ENCODE measurements around the gene ELMOD1. TPM values are rescaled to one million over a fixed set of nuclear protein-coding genes. Genes with fewer than 3 reads are reported as not detected.

ELMOD1 gene
- total and polyA plus RNA-seq, 9 donors: 0.17 to 0.69 (median 0.24) TPM; not detected in 3

- no peaks in the 10 kb centered on the region for H3K4me1 ChIP-seq (ENCODE audit: insufficient read depth)
- no peak for DNase-seq
- 74 to 81% (median 76%) methylated on average over 8 of the region's 8 CpGs for WGBS, 3 donors
- no peaks in the 10 kb centered on the region for H3K9me3 ChIP-seq
- no peak overlapping the region for H3K27ac ChIP-seq
- TF ChIP-seq EP300 (IDR thresholded peaks at IDR 0.05) (no peak), POLR2A (IDR thresholded peaks at IDR 0.05) (no peak)
- TF ChIP-seq, protein P1, sequence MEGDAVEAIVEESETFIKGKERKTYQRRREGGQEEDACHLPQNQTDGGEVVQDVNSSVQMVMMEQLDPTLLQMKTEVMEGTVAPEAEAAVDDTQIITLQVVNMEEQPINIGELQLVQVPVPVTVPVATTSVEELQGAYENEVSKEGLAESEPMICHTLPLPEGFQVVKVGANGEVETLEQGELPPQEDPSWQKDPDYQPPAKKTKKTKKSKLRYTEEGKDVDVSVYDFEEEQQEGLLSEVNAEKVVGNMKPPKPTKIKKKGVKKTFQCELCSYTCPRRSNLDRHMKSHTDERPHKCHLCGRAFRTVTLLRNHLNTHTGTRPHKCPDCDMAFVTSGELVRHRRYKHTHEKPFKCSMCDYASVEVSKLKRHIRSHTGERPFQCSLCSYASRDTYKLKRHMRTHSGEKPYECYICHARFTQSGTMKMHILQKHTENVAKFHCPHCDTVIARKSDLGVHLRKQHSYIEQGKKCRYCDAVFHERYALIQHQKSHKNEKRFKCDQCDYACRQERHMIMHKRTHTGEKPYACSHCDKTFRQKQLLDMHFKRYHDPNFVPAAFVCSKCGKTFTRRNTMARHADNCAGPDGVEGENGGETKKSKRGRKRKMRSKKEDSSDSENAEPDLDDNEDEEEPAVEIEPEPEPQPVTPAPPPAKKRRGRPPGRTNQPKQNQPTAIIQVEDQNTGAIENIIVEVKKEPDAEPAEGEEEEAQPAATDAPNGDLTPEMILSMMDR (IDR thresholded peaks at IDR 0.05): no peak
- intact Hi-C loops (cut with DNase I): no loop called here
- H3K27me3 ChIP-seq: no peaks in the 10 kb centered on the region
- no peaks in the 10 kb centered on the region for H3K36me3 ChIP-seq
- H3K4me3 ChIP-seq: no peak overlapping the region
These were observed 76.1 kb downstream of the ELMOD1 start for GRCh38 chr11:107666911-107667613.

- Histone ChIP-seq H3K9me3 (no peaks in the 10 kb centered on the region), H3K4me3 (no peak overlapping the region), H3K27me3 (no peaks in the 10 kb centered on the region), H3K27ac (no peak overlapping the region), H3K36me3 (no peaks in the 10 kb centered on the region), H3K4me1 (ENCODE audit: insufficient read depth) (no peaks in the 10 kb centered on the region)
- intact Hi-C loops (cut with DNase I): no loop called here
- WGBS, 3 donors: 75 to 82% (median 75%) methylated on average over 11 of the region's 11 CpGs
- TF ChIP-seq, protein P1 (IDR thresholded peaks at IDR 0.05): no peak
- DNase-seq: no peak
These were observed 78.3 kb downstream of the ELMOD1 start for GRCh38 chr11:107669191-107669740.

DNA sequence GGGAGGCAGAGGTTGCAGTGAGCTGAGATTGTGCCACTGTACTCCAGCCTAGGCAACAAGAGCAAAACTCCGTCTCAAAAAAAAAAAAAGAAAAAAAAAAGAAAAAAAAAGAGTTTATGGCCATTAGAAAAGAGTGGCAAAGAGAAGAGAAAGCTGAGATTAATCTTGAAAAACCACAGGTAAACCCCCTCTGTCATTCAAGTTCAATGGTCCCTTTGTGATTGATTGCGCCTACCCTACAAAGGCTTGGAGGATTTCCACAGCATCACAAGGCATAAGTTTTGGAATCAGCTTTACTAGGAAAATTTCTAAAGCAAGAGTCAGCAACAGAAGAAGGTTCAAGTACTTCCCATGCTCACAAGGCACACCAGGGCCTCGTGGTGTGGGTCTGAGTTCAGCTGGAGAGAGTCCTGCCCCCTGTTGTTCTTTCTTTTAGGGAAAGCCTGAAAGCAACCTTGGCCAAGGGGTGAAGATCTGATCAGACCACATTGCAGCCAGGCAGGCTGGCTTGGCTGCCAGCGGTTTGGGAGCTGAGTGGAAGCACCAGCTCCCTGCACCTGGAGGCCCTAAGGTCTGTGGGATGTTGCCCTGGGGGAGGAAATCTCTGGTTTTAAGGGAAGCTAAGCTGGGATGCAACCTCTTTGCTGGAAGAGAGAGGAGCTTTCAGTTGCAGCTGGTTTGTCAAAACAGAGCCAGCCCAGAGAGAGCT lies 79.1 kb downstream of the ELMOD1 start:
- no peaks in the 10 kb centered on the region for H3K4me1 ChIP-seq (ENCODE audit: insufficient read depth)
- H3K27ac ChIP-seq: no peak overlapping the region
- DNase-seq: no peak
- no peaks in the 10 kb centered on the region for H3K9me3 ChIP-seq
- intact Hi-C loops (cut with DNase I): no loop called here
- 53 to 57% (median 53%) methylated on average over 4 of the region's 4 CpGs for WGBS, 3 donors
- no peak overlapping the region for H3K4me3 ChIP-seq
- no peaks in the 10 kb centered on the region for H3K36me3 ChIP-seq
- no peaks in the 10 kb centered on the region for H3K27me3 ChIP-seq
- TF ChIP-seq EP300 (IDR thresholded peaks at IDR 0.05) (no peak), POLR2A (IDR thresholded peaks at IDR 0.05) (no peak)
- TF ChIP-seq, protein P1 (IDR thresholded peaks at IDR 0.05): no peak

- Histone ChIP-seq H3K27ac (no peak overlapping the region), H3K9me3 (no peaks in the 10 kb centered on the region), H3K27me3 (no peaks in the 10 kb centered on the region), H3K4me1 (ENCODE audit: insufficient read depth) (no peaks in the 10 kb centered on the region), H3K4me3 (no peak overlapping the region), H3K36me3 (no peaks in the 10 kb centered on the region)
- intact Hi-C loops (cut with DNase I): no loop called here
- DNase-seq: no peak
- WGBS, 3 donors: 37 to 76% (median 44%) methylated on average over 2 of the region's 2 CpGs
- TF ChIP-seq EP300 (IDR thresholded peaks at IDR 0.05): no peak
- no peak for TF ChIP-seq POLR2A (IDR thresholded peaks at IDR 0.05)
- TF ChIP-seq, protein P1 (IDR thresholded peaks at IDR 0.05): no peak
These were observed 85.0 kb downstream of the ELMOD1 start for GRCh38 chr11:107675902-107676301.

Measured in ovary (tissue), 9 donors.